ENCODE data around the gene LEF1.

DNA sequence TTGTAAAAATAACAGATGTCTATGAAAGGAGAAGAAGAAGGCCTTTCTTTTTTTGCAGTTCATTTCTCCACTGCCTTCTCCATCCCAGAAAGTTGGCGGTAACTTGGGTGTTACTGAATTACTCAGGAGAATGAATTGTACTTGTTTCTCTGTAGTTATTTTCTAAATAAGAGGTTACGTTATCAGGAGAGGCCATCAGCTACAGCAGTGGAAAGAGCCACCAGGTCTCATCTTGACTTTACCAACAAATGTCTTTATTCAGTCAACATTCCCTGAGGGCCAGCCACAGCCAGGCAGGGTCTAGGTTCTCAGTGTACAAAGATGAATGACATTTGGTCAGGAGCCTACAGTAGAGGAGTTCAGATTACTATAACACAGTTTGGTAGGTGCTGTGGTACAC, 170.9 kb downstream of the LEF1 start:
- TF ChIP-seq CTCF (conservative IDR thresholded peaks at IDR 0.05 in 1 of 2, IDR thresholded peaks at IDR 0.05 in 1 of 2; ENCODE audit: low read depth in 1 of 2, low read length in 2 of 2) = no peak
- no peak for TF ChIP-seq EZH2 (IDR thresholded peaks at IDR 0.05; ENCODE audit: low read length, missing control alignments)
